Measurements from ENCODE around the gene RING1.

Gene RING1

DNA sequence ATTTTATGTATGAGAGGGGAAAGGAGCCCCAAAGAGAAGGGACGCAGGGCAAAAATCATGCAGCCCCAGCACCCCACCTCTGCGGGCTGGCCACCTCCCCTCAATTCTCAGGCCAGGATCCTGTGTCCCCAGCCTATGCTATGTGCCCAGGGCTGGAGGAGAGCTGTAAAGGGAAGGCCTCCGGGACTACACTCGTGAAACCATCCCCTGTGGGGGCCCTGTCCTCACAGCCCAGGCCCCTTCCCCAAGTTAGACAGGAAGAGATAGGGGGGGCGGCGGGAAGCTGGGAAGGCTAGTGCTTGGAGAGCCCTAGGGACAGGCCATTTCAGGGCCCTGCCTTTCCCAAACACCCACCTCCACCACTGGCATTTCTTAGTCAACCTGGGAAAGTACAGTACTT lies 14.7 kb upstream of the RING1 start:
- no peak for DNase-seq

DNA sequence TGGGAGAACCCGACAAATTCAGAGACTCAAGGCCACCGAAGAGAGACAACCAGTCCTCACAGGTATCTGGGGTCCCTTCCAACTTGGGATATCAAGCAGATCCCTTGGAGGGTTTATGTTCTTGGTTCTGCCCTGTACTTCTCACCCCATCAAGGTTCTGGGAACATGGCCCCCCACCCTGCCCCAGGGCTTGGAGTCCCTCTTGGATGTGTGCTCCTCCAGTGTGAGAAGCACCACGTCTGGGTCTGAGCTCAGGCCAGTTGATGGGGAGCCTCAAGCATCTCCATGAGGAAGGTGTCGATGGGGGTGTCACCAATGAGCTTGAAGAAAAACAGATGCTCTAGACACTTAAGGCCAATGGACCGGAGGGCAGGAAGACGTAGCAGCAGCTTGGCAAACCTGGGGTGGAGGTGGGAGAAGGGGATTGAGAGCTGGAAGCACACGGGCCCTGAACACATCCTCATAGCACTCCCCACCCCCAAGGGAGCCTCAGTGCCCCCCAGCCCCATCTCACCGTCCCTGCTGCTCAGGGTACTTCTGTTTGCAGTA lies 13.8 kb upstream of the RING1 start:
- DNase-seq = no peak

DNA sequence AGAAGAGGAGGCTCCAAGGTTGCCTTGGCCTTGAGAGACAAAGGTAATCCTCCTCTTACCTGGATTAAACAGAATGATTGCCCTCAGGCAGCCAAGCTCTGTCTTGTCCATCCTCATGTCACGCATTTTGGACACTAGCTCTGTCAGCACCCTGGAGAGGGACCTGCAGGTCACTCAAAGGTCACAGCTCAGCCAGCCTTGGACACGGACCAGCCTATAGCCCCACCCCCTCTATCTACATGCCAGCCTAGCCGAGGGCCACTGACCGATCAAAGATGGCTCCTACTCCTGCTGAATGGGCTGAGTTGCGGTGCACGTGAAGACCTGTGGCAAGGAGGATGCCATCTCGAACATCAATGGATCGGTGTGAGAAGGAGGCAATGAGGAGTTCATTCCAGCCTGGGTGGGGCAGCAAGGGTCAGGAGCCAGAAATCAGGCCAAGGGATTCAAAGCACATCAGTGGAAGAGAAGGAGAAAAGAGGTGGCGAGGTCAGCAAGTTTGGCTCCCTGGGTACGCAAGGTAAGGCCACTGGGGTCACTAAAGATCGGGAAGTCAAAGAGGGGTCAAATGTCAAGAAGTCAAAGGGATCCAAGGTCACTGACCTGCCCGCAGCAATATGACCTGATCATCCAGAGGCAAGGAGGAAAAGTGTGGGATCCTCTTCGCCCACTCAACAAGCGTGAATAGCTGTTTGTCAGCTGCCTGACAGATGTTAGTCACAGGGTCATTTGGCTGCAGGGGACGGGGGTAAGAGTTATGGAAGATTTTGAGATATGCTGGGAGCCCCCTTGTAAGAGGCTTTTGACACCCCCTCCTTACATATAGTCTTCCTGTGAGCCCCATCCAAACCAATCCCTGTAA lies 12.8 kb upstream of the RING1 start:
- DNase-seq = no peak

DNA sequence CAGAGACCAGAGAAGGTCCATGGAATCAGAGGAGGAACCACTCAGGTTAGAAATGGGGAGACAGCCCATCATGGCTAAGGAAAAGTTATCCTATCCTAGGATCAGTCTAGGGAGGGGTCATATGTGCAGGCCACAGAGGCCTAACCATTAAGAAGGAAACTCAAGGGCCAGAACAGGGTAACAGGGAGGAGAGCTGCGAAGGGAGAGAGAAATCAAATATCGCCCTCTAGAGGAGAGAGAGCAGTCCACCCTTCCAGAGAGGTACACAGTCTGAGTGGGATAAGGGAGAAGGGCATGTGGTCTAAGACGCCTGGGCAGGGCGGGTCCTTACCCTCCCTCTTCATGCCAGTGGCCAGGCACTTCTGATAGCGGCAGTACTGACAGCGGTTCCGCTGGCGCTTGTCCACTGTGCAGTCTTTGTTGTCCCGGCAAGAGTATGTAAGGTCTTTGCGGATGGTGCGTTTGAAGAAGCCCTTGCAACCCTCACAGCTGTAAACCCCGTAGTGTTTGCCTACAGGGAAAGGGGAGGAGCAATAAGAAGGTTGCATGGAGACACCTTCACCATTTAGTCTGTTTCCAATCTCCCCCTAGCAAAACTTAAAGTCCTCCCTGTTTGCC lies 10.8 kb upstream of the RING1 start:
- peak; percentile 62 for DNase-seq

DNA sequence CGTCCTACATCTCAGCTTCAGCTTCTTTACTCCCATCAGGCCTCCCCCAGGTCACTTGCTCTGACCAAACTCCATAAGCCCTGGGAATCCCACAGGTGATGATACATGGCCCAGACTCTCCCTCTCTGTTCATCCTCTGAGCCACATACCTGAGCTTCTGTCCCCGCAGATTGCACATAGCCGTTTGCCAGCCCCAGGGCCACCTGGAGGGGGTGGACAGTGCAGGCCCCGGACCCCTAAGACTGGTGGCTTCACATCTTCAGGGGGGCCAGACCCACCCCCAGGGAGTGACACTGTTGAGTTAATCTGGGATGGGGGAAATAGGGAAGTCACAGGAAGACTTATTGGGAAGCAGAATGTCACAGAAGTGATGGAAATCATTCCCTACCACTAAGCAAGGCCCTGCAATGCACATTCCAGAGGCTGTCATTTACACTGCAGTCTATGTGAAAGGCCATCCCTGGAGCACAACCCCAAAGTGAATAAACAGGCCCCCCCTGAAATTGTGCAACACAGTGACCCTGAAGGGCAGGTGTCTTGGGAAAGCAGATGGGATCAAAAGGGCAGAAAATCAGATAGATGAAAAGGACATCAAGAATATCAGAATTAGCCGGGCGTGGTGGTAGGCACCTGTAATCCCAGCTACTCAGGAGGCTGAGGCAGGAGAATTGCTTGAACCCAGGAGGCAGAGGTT lies 10.0 kb upstream of the RING1 start:
- no peak for DNase-seq

DNA sequence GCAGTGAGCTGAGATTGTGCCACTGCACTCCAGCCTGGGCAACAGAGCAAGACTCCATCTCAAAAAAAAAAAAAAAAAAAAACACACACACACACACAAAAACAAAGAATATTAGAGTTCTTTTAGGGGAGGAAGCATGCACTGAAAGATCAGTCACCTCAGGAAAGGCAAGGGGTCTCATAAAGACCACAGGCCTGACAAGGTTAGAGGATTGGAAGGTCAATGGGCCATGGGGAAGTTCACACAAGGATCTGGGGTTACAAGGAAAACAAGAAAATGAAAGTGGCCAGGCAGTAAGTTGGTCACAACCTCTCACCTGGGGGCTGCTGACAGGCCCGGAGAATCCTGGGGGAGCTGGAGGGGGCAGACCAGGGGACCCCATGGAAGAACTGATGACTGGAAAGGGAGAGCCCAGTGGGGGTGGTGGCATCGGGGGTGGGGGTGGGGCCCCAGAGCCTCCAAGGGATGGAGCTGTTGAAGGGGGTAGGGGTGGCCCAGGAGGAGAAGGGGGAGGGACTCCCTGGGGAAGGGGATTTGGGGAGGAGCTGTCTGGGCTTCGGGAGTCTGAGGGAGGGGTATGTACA lies 9.4 kb upstream of the RING1 start:
- DNase-seq = no peak

DNA sequence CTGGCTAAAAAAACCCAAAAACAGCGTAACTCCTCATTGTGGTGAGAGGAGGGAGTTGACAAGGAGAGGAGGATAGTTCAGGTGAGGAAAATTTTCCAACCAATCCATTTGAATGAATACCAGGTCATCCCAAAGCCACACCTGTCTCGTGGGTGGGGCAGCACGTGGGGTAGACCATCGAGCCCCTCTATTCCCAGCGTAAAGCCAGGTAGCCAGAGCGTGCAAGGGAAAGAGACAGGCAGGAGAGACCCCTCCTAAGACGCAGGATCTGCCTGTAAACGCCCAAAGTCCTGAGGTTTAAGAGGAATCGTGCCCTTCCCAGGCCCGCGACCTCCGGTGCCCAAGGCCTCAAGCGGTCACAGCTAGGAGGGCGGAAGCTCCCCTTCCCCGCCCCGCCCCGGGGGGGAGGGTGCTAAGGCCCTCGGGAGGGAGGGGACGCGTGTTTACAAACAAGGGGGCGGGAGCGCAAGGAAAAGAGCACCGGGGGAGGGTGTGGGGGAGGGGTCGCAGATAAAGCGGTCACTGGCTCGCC lies 8.5 kb upstream of the RING1 start:
- DNase-seq = peak; percentile 91

DNA sequence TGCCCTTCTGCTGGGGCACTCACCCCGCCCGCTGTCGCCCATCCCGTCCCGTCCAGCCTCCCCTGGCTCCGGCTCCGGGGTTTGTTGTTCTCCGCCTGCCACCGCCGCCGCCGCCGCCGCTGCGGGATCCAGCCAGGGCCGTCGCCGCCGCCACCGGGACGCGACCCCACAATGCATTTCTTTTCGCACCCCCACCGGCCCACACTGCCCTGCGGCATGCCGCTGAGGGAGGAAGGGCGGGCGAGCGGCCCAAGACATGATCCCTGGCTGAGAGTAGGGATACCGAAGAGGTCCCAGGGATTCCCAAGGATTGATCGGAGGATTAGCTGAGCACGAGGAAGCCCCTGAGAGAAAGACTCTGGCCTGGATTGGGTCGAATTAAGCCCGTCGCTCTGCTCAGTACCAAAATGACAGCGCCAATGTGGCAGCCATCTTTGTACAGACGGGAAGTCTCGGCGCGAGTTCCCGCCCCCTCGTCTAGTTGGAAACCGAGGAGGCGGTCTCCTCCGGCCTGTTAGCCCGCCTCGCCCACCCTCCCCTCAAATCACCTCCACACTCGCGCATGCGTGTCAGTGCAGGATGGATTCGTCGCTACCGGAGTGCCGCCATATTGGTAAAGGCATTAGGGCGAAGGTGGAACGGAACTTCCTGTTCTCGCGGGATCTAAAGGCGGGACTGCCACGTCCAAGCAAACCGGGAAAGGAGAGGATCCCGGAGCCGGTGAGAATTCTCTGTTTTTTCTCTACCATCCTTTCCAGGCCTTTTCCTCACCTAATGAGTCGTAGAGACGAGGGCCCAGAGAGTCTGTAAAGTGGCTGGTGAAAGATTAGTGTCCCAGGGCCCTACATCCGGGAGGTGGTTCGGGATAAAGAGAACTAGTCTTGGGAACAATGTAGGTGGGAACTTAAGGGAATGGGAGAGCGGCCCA lies 7.8 kb upstream of the RING1 start, which contains the start of the genes RXRB and SLC39A7:
Gene RXRB, minus strand, starts transcription at position 447 of the 928 bp plus-strand sequence. Its CDS starts 189 bp downstream, at position 258.
Gene SLC39A7, plus strand, starts transcription at position 649 of the 928 bp plus-strand sequence. CDS start 379 bp downstream, outside the sequence.
- DNase-seq = peak; percentile 99

DNA sequence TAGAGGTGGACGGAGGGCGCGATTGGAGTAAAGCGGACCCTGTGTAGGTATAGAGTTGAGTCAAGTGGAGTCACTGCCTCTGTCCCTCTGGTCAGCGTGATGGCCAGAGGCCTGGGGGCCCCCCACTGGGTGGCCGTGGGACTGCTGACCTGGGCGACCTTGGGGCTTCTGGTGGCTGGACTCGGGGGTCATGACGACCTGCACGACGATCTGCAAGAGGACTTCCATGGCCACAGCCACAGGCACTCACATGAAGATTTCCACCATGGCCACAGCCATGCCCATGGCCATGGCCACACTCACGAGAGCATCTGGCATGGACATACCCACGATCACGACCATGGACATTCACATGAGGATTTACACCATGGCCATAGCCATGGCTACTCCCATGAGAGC lies 7.2 kb upstream of the RING1 start:
- DNase-seq = no peak

DNA sequence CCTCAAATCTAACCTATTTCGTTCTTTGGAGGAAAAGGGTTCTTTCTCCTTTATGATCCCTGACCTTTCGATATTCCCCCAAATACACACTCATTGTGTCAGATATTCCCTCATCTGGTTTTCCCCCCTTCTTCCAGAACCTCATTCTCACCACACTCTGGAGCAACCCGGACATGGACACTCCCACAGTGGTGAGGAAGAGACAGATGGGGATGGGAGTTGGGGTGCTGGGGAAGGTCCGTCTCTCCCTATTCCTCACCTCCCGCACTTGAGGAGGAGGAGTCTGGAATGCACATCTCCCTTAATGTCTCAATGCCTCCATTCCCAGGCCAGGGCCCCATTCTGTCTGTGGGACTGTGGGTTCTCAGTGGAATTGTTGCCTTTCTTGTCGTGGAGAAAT lies 6.4 kb upstream of the RING1 start:
- no peak for DNase-seq

DNA sequence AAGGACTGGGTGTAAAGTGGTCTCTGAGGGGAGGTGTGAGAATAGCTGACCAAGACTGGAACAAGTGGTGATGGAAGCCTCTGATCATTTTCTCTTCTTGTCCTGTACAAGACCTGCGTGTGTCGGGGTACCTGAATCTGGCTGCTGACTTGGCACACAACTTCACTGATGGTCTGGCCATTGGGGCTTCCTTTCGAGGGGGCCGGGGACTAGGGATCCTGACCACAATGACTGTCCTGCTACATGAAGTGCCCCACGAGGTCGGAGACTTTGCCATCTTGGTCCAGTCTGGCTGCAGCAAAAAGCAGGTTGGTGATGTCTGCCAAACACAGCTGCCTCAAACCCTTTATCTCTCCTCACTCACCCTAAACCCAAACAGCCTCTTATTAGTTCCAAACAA lies 5.5 kb upstream of the RING1 start:
- DNase-seq = no peak

DNA sequence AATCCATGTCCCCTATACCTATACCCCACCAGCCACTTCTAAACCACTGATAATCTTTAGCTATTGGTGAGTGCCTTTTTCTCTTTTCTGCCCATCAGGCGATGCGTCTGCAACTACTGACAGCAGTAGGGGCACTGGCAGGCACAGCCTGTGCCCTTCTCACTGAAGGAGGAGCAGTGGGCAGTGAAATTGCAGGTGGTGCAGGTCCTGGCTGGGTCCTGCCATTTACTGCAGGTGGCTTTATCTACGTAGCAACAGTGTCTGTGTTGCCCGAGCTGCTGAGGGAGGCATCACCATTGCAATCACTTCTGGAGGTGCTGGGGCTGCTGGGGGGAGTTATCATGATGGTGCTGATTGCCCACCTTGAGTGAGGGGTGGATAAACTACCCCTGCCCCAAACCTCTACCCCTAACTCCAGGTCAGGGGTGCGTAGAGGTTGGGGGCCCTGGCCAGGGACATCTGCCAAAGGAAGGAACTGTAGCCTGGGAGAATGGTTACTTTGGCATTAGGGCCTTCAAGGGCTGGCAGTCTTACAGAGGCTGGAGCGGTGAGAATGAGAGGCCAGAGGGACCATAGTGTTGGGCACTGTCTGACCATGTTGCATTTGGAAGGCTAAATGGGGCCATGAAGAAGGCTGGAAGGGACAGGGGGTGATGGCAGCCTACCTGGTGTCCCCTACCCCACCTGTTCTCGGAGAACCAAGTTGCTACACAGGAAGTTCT lies 4.7 kb upstream of the RING1 start:
- DNase-seq = no peak

DNA sequence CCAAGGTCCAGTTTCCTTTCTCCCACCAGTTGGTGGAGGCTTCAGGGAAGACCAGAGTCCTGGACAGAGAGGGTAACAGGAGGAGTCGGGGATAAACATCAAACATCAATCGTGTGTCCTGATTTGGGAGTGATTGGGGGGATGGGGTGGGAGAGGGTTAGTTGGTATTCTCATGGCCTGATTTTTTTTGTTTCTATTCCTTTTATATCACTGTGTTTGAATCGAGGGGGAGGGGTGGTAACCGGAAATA lies 4.2 kb upstream of the RING1 start:
- no peak for DNase-seq

DNA sequence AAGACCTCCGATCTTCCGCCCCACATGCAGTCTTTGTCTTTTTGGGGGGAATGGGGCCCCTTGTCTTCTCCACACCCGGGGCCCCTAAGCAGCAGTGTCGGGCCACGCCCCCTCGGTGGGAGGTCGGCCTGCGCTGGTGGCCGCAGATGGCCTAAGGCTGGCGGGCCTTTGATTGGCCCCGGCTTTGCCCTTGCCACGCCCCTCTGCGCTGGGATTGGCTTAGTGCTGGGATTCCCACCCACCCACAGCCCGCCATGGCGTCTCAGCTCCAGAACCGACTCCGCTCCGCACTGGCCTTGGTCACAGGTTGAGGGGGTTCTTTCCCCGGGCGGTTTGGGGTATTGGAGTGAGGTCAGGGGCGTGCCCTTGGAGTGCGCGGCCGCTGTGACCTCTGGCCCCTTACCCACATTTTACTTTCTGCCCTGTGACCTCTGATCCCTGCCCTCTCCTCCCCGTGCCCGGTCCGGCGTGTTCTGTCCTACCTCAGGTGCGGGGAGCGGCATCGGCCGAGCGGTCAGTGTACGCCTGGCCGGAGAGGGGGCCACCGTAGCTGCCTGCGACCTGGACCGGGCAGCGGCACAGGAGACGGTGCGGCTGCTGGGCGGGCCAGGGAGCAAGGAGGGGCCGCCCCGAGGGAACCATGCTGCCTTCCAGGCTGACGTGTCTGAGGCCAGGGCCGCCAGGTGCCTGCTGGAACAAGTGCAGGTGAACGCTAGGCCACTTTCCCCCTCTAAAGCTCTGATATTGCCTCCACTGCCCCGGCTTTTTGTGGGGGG lies 3.7 kb upstream of the RING1 start, which contains the start of gene HSD17B8:
Gene HSD17B8, plus strand, starts transcription at position 241 of the 776 bp plus-strand sequence. Its CDS starts 14 bp downstream, at position 255.
- DNase-seq = peak; percentile 96

DNA sequence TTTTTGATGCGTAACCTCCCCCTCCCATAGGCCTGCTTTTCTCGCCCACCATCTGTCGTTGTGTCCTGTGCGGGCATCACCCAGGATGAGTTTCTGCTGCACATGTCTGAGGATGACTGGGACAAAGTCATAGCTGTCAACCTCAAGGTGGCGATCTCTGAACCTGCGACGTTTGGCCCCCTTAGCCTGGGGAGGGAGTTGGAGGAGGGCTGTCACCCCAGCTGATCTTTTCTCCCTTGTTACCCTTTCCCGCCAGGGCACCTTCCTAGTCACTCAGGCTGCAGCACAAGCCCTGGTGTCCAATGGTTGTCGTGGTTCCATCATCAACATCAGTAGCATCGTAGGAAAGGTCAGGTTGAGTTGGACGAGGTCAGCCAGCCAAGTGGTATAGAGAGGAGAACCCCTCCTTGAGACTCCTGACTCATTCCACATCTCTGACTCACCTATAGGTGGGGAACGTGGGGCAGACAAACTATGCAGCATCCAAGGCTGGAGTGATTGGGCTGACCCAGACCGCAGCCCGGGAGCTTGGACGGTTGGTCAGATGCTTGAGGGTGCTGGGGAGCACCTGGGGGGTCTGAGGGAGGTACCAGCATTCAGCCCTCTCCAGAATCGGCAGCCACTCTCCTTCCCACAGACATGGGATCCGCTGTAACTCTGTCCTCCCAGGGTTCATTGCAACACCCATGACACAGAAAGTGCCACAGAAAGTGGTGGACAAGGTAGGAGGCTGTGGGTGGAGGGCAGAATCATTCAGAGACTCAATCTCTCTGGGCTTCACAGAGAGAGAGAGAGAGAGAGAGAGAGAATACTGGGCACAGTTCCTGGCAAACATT lies 2.9 kb upstream of the RING1 start:
- peak; percentile 57 for DNase-seq

DNA sequence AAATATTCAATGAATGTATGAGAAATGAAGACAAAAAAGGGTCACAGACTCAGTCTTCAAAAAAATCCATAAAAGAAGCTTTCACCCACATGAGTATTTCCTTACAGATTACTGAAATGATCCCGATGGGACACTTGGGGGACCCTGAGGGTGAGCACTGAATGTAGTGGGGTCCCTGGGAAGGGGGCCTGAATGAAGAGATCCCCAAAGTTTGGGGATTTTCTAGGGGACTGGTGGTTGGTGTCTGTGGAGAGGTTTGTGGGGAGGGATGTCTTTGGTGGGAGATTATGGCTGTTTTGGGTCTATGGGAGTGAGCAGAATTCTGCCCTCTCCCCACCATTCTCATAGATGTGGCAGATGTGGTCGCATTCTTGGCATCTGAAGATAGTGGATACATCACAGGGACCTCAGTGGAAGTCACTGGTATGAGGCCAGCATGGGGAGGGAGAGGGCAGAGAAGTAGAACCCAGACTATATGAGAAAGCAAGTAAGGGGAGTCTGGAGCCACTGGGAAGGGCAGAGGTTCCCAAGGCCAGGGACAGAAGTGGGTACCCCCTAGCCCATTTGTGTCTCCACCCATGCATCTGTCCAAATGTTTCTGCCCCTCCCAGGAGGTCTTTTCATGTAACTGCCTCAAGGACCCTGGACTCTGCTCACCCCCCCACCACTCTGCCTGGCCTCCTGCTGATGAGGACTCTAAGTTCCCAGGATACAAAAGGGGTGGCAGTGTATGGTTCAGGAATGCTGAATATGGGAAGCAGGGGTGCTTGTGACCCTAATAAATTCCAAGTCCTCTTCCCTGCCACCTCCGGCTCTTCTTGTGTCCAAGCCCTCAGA lies 2.1 kb upstream of the RING1 start:
- DNase-seq = no peak

DNA sequence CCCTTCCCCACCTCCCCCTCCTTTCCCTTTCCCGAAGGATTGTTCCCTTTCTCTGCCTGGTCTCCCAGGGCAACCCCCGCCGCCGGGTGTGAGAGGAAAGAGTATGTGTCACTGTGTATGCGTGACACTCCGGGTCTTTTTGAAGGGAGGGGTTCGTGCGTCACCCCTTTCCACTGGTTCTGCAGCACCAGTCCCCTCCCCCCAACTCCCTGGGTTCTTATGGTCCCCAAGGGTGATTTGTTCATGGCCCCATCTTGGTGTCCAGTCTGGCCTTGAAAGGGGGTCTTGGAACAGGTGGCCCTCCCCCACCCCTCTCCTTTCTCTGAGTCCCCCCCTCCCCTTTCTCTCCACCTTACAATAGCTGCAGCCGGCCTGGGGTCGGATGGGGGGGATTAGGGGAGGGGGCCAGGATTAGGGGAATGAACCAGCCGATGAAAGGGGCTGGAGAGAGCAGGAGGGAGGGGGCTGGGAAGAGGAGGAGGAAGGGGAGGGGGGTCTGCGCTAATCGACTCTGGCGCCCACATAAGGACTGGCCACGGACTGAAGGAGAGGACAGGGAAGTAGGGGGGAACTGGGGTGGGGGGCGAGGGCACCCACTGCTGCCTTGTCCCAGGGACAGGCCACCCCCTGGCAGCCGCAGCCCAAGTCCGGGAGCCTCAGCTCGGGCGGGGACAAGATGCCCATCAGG lies 1.3 kb upstream of the RING1 start:
- no peak for DNase-seq

Measured in RPMI8226 (cell line).